Amniotic epithelial cell (primary cell): ENCODE measurements around the gene PBXIP1.
A peak's percentile ranks its signal among the peaks of the same experiment; 100 is the strongest.

ENCODE experiments used
- DNase-seq: peaks from one replicate; pipeline ENCODE4 v3.0.0-alpha.2; 2010; ENCODE audit warnings: low read depth

PBXIP1 gene

DNA sequence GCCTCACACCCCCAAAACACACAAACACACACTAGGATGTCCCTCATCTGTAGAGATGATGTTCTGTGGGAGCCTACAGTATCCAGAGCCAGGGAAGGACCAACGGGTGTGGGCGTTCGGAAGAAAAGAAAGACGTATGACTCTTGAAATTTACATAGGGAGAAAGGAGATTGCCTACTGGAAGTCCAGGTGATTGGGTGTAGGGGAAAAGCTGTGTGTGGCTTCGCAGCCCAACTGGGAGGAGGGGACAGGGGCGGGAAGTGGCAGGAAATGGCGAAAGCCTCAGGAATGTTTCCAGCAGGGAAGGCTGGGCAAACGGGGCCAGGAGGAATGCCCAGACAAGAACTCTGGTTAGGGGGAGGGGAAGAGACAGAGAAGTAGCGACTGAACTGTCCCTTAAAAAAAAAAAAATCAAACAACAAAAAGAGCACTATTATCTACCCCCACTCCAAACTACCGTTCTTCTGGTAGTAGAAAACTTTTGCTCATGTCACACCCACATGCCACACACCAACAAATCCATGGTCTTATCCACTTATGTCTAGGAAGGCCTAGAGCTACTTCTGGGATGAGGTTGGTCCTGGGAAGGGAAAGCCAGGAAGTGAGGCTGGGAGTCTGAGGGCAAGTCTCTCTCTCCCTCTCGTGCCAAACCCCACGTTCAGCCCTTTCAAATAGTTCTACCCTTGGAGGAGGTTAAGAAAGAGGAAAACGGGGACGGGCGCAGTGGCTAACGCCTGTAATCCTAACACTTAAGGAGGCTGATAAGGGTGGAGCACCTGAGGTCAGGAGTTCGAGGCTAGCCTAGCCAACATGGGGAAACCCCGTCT, 16.8 kb upstream of the PBXIP1 start:
- peak; percentile 94 for DNase-seq

DNA sequence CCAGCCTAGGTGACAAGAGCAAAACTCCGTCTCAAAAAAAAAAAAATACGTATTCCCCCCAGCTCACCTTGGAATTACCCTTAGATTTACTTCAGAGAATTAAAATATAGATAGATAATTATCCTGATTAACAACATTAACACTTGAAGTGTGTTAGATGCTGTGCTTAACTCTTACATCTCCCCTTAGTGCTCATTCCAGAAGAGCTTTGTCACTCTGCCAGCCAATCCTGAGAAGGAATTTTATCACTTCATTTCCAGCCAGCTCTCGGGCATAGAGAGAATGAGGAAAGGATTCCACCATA, 16.3 kb upstream of the PBXIP1 start:
- DNase-seq, result no peak

DNA sequence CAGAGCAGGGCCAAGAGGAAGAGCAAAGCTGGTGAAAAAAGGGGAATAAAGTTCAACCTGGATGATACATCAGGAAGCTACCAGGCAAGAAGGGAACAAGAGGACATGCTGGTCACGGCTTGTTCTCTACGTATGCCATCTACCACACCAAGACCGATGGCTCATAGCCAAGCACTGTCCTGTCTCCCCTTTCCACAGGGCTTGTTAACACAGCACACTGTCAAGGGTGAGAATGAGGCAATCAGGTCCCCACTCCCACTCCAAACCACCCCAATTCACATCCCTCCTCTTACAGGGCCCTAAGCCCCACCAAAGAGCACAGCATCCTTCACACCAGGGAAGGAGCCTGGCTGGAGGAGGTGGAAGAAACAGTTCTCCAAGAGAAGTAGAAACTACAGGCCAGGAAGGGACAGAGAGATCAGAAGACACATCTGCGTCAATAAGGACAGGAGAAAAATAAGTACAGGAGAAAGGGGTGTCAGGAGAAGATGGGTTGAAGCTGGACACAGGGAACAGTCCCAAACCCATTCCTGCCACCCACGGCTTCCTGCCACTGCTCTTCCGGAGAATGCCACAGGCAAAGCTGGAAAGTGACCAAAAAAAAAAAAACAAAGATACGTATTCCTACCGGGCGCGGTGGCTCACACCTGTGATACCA, 15.6 kb upstream of the PBXIP1 start:
- no peak for DNase-seq

GRCh38 chr1:154970631-154971340, 14.9 kb upstream of the PBXIP1 start, which contains the start of gene SHC1:
TSS of gene SHC1 (minus strand) at chr1:154970747. CDS start at chr1:154970526, 221 bp downstream.
- DNase-seq, result peak; percentile 86

- no peak for DNase-seq
Measured at GRCh38 chr1:154969860-154970452, 14.1 kb upstream of the PBXIP1 start.

DNA sequence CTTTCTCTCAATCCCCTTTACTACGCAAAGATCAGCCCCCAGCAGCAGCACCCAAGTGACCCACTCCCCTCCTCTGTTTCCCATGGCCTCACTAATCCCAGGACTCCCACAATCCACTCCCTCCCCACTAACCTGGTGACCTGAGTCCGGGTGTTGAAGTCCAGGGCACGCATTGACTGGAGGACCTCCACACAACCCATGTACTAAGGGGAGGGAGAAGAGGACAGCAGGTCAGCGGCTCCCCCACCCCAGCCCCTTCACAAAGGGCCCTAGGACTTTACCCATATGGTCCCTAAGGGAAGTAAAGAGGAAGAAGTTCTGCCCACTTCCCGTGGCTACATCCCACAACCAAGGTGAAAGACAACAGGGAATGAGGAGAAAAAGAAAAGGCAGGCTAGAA, 13.3 kb upstream of the PBXIP1 start:
- no peak for DNase-seq

GRCh38 chr1:154968731-154969130, 12.8 kb upstream of the PBXIP1 start:
- DNase-seq, result no peak

- no peak for DNase-seq
Measured at GRCh38 chr1:154967331-154967950, 11.5 kb upstream of the PBXIP1 start.

DNA sequence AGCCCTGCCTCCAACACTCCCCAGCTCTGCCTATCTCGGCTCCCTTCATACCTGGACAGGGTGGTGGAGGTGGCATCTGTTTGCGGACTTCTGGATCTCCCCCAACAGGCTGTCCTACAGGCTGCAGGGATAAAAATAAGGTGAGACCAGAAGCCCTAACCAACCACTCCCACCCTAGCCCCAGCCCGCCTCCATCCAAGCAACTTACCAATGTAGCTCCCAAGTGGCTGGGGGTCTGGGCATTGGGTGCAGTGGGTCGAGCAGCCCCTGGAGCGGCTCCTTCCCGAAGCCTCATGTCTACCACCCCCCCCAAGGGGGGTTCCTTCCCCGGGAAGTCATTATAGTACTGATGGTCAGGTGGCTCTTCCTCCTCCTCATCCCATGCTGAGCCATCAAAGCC, 10.2 kb upstream of the PBXIP1 start:
- DNase-seq, result no peak

GRCh38 chr1:154964359-154964758, 8.5 kb upstream of the PBXIP1 start:
- no peak for DNase-seq

DNA sequence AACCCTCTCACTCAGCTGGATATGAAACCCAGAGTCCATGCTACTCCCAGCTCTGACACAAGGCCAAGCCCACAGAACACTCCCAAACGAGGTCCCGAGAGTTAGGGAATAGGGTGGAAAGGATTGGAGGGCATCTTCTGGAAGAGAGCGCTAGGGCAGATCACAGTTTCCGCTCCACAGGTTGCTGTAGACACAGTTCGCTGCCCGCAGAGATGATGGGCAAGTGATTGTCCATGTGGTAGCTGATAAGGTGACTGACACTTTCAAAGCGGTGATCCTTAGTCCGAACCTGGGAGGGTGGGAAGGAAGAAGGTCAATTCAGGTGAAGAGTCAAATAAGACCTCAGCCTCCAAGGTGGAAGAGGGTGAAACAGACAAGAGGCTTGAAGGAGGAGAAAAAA, 7.7 kb upstream of the PBXIP1 start:
- DNase-seq, result no peak

DNA sequence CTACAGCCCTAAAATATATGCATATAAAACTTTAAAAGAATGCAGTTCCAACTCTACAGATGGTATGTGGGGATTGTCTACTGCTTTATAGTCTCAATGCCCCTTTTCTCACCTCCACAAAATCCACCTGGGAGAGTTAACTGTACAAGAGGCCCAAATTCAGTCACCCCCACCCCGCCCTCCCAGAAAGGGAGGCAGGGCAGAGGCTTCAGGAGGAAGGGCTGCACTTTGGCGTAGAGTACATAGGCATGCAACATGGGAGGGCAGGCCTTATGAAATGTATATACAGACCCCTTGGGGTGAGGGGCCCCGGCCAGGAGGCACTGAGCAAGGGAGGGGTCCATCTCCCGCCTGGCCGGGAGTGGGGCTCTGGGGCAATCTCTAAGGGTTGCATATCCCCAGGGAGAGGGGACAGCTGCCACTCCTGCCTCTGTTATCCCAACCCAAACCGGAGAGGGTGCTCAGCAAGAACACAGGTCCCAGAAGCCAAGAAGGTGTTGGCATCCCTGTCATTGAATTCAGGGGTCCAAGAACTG, 7.0 kb upstream of the PBXIP1 start:
- no peak for DNase-seq

DNA sequence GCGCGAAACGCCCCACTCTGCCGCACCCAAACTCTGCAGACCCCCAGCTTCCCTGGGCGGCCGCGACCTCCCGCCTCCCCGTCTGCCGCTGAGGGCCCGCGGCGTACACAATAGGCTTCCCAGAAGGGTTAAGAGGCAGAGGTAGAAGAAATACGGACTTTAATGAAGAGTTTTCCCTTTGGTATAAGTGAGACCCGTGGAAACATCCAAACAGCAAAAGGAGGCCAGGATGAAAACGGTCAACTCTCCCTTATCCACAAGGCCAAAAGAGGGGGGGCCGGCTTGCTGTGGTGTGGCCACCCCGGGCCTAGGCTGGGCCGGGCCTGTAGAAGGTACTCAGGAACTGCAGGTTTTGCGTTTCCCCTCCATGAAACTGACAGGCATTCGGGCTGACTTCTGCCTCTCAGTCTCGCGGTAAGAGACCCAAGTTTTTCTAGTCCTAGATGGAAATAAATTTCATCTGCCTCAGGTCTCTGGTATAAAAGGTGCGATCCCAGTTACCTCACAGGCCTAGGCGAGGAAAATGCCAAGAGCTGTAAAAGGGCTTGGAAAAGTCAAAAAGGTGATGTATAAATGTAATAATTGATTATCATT, 6.4 kb upstream of the PBXIP1 start:
- peak; percentile 15 for DNase-seq

DNA sequence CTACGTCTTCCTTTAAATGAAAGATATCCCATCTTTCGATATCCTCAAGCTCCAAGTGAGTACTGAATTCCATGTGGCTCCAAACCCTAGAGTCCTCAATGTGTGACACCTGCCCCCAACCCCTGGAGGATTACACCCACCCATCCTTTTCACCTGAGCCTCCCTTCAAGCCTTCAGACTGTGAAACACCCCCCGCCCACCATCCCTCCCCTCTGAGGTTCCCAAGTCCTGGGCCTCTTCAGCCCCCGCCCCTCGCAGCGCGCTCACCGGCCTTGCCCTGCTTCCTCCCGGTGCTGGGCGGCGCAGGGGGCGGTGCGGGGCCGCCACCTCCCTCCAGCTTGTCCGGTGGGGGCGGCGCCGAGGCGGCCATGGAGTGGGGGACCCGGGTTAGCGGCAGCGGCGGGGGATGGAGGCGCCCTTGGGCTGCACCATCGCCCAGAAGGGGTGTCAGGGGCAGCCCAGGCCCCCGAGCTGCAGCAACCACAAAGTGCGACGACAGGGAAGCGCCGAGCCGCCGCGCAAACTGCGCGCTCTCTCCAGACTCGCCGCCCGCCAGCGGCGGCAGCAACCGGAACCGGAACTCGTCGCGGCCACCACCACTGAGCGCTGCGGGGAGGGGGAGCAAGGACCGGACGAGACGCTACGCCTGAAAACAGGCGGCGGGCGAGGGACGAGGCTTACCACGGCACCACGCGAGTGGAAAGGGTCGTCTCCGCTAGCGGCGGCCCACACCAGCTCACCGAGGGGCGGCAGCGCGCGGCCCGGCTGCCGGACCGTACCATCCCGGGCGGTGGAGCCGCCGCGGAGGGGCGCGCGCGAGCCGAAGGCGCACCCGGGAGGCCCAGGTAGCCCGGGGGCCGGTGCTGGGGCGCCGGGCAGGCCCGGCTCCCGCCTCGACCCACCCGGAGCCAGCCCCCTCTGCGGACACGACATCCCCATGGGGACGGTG, 5.6 kb upstream of the PBXIP1 start, which contains the start of gene PYGO2:
PYGO2 (minus strand) TSS at position 576 of the 949 bp plus-strand sequence; CDS start at position 370, 206 bp downstream.
- peak; percentile 65 for DNase-seq

- DNase-seq, result peak; percentile 14
Measured at GRCh38 chr1:154960446-154961136, 4.7 kb upstream of the PBXIP1 start.

DNA sequence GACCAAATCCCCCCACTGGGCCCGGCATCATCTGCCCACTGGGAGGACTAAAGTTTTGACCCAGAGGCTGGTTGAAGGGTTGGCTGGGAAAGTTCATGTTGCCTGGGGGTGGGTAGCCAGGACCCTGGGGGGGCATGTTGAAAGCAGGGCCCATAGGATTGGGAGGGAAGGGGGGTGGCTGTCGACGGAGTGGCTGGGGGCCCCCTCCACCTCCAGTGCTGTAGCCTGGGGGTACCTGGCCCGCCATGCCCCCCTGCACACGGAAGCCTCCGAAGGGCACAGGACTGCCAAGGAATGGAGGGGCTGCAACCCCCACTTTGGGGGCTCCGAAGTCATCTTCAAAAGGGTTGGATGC, 3.5 kb upstream of the PBXIP1 start:
- no peak for DNase-seq

GRCh38 chr1:154958681-154959425, 3.0 kb upstream of the PBXIP1 start:
- no peak for DNase-seq

DNA sequence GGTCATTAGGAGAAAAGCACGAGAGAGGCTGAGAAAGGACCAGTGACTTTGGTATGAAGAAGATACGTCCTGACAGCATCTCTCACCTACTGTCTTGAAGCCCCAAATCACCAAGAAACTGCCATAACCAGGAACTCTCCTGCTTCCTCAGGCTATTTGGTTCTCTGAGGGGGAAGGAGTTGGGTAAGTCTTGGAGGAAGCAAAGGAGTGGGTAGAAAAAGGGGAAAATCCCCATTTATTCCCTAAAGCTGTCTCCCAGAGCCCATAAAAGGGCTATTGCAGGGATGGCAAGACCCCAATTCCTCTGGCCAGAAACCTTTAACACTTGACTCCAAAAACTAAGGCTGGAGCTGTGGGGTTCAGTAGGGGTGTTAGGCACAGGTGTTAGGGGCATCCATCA, 2.1 kb upstream of the PBXIP1 start:
- no peak for DNase-seq

DNA sequence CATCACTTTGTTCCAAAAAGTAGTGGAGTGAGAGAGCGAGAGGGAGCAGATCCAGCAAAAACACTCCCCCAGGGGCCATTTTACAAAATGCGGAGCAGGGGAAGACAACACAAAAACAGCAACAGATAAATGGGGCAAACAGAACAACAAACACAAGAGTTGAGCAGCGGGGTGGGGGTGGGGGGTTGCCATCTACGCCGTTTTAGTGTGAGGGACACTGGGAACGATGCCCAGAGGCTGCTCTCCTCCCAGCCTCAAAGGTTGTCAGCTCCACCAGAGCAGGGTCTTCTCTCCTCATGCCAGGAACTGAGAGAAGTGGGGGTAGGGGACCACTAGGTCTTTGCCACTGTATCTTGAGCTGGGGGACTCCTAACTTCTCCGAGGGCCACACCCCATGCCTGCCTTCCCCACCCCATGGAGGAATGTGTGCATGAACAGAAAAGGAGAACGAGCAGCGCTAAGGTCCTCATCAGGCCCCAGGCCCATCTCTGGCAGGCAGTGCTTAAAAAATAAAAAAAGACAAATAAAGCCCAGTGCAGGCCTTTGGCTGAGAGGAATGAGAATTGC, 1.3 kb upstream of the PBXIP1 start:
- DNase-seq, result no peak
